Upper lobe of left lung (tissue), 6 donors: ENCODE measurements around the gene ITIH5. TPM values are rescaled to one million over a fixed set of nuclear protein-coding genes. Genes with fewer than 3 reads are reported as not detected.

ENCODE experiments used
- ATAC-seq, 2 donors: fragments of 200-7000 bp; cut with Tn5 transposase; one replicate each; pipeline ENCODE4 v1.9.1; 2022; ENCODE audit warnings: mild to moderate bottlenecking in 2 of 2, moderate library complexity in 2 of 2; ENCODE audit not compliant: low FRiP score in 2 of 2
- DNase-seq, 2 donors: peaks; one replicate each; pipeline ENCODE4 v3.0.0-alpha.2; 2019 to 2020
- H3K27ac ChIP-seq, 4 donors: fragments of 200-600 bp; sonication (generic); one replicate each; pipeline ENCODE4 v1.5.1; 2016 to 2019
- H3K27me3 ChIP-seq, 4 donors: fragments of 200-600 bp; sonication (generic); one replicate each; pipeline ENCODE4 v1.5.1; 2017 to 2019
- H3K36me3 ChIP-seq, 4 donors: fragments of 200-600 bp; sonication (generic); one replicate each; pipeline ENCODE4 v1.5.1; 2016 to 2019
- H3K4me1 ChIP-seq, 4 donors: fragments of 200-600 bp; sonication (generic); one replicate each; pipeline ENCODE4 v1.5.1; 2018 to 2019
- H3K4me3 ChIP-seq, 4 donors: fragments of 200-600 bp; sonication (generic); one replicate each; pipeline ENCODE4 v1.5.1; 2017 to 2019; ENCODE audit warnings: mild to moderate bottlenecking in 2 of 4, moderate library complexity in 1 of 4
- H3K9me3 ChIP-seq, 4 donors: fragments of 200-600 bp; sonication (generic); one replicate each; pipeline ENCODE4 v1.5.1; 2018 to 2019
- EP300 ChIP-seq, 4 donors: sonication (generic); formaldehyde crosslinking; IDR thresholded peaks; one replicate each; pipeline ENCODE4 v1.5.1; 2017; ENCODE audit warnings: antibody characterized with exemption in 4 of 4, control low read depth in 2 of 4
- POLR2A ChIP-seq, 4 donors: fragments of 450-650 bp; IDR thresholded peaks; one replicate each; pipeline ENCODE4 v1.5.1; 2016 to 2017; ENCODE audit warnings: antibody characterized with exemption in 4 of 4, mild to moderate bottlenecking in 2 of 4
- POLR2AphosphoS5 ChIP-seq, 2 donors: sonication (generic); formaldehyde crosslinking; IDR thresholded peaks; one replicate each; pipeline ENCODE4 v1.5.1; 2017; ENCODE audit warnings: antibody characterized with exemption in 2 of 2
- WGBS, 2 donors: methylation state at CpG; one replicate each; pipeline ENCODE4 v1.1.5; 2017 to 2018; 5-methylcytosine and 5-hydroxymethylcytosine counted together
- total RNA-seq, 6 donors: library from RNA; depleted of rRNA in 4 of 6; stranded (reverse); fragments of >200 nt in 4 of 6; gene quantifications; one replicate each; pipeline versions ENCODE4 v1.1.0 to v1.2.1, GENCODE V29; 2016 to 2021
- TF ChIP-seq, protein P1 (sequence below), 6 experiments: fragments of 450-650 bp in 4 of 6; fragments of 200-600 bp in 2 of 6; sonication (generic) in 2 of 6; IDR thresholded peaks; one replicate each; pipeline ENCODE4 v1.5.1; 2016 to 2019; ENCODE audit warnings: antibody characterized with exemption in 6 of 6
- donor health status: DM: no; HTN: no; CAD: no; lungs with moderate emphysema.
- donor health status: DM: no; HTN: yes; CAD: no; lungs with severe emphysema.

Gene ITIH5
- total RNA-seq, 6 donors from 2014 or later, result 9.7 to 21.0 (median 11.6) TPM

DNA sequence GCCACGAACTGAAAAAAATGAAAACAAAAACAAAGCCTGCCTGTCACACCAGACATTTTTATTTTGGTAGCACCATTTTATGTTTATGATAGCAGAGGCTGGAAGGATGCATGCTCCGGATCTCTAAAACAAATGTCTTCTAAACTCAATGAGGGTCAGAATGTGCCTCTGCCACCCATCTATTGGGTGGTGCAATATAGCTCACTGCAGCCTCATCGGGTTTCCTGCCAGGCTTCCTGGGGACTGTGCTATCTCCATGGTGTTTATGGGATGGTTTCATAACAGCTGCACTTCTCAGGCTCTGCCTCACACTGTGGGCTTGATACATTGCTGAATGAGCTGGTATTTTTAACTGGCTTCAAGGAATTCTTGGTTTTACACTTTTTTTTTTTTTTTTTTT is 94.4 kb downstream of the ITIH5 start:
- ATAC-seq (peak; percentile 49 to 65), DNase-seq (peak in 1 of 2 donors; percentile 32)
- TF ChIP-seq POLR2A (IDR thresholded peaks at IDR 0.05) (no peak), POLR2AphosphoS5 (IDR thresholded peaks at IDR 0.05) (peak in 1 of 2 donors; percentile 64)
- peak overlapping the region in 1 of 4 donors; percentile 5 for H3K27ac ChIP-seq
- H3K27me3 ChIP-seq, result no peaks in the 10 kb centered on the region
- no peaks in the 10 kb centered on the region for H3K9me3 ChIP-seq
- no peaks in the 10 kb centered on the region for H3K36me3 ChIP-seq
- no peak overlapping the region for H3K4me3 ChIP-seq
- 30 to 31% methylated on average over 3 of the region's 3 CpGs for WGBS, 2 donors
- peaks cover 0 to 22% (median 8%) of the 10 kb centered on the region in 4 donors for H3K4me1 ChIP-seq

DNA sequence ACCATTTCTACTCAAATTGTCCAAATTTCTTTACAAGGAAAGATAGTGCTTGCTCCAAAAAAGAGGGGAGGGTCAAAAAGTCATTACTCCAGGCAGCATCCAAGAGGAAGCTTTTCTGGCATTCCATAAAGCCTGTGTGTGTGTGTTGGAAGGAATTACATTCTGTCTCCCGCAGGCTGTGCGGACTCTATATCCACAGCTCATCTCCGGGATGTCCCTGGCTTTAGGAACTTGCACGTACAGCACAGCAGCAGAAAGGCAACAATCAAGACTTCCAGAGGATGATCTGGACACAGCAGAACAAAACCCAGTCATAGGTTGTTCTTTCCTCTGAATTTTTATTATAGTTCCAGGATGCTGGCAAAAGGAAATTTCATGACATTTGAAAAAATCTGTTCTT is 94.8 kb downstream of the ITIH5 start:
- TF ChIP-seq, protein P1, sequence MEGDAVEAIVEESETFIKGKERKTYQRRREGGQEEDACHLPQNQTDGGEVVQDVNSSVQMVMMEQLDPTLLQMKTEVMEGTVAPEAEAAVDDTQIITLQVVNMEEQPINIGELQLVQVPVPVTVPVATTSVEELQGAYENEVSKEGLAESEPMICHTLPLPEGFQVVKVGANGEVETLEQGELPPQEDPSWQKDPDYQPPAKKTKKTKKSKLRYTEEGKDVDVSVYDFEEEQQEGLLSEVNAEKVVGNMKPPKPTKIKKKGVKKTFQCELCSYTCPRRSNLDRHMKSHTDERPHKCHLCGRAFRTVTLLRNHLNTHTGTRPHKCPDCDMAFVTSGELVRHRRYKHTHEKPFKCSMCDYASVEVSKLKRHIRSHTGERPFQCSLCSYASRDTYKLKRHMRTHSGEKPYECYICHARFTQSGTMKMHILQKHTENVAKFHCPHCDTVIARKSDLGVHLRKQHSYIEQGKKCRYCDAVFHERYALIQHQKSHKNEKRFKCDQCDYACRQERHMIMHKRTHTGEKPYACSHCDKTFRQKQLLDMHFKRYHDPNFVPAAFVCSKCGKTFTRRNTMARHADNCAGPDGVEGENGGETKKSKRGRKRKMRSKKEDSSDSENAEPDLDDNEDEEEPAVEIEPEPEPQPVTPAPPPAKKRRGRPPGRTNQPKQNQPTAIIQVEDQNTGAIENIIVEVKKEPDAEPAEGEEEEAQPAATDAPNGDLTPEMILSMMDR (IDR thresholded peaks at IDR 0.05), result no peak
- no peak for TF ChIP-seq POLR2AphosphoS5 (IDR thresholded peaks at IDR 0.05)
- no peak for TF ChIP-seq POLR2A (IDR thresholded peaks at IDR 0.05)
- no peak for TF ChIP-seq EP300 (IDR thresholded peaks at IDR 0.05)
- DNase-seq, result no peak
- no peak for ATAC-seq
- WGBS, 2 donors, result 63 to 80% methylated on average over 4 of the region's 4 CpGs
- Histone ChIP-seq H3K36me3 (no peaks in the 10 kb centered on the region), H3K9me3 (no peaks in the 10 kb centered on the region), H3K27ac (peak overlapping the region in 1 of 4 donors; percentile 5), H3K4me1 (peaks cover 0 to 22% (median 8%) of the 10 kb centered on the region in 4 donors), H3K4me3 (no peak overlapping the region), H3K27me3 (no peaks in the 10 kb centered on the region)

DNA sequence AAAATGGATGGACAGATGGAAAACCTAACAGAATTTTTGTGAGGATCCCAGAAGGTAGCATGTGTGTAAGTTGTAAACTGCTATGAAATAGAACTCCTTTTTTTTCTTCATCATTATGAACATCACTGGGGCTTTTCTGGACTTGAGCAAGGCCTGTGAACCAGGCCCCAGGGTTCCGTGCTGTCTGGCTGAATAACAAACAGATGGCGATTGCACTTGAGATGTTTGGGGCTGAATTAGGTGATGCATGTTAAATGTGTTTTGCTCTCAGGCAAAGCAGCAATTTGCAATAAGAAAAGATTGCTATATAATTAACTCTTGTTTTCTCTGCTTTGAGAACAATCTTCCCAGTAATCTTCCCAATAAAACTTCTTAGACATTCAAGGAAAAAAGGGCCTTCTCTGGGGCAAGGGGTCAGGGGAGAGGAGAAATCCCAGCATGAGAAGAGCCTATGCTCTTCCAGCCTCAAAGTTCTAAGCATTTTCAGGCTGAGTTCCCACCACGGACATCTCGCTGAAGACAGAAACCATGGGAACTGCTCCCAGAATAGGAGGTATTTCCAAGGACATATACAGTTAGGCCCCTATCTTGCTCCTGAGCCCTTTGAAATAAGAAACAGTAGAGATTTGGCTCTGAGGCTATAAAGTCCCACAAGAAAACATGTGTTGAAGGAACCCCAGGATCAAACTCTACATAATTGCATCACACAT is 98.7 kb downstream of the ITIH5 start:
- H3K4me3 ChIP-seq, result no peak overlapping the region
- no peaks in the 10 kb centered on the region for H3K9me3 ChIP-seq
- H3K36me3 ChIP-seq, result no peaks in the 10 kb centered on the region
- 91 to 95% methylated on average over 4 of the region's 4 CpGs for WGBS, 2 donors
- H3K27me3 ChIP-seq, result no peaks in the 10 kb centered on the region
- H3K4me1 ChIP-seq, result peaks cover 9 to 27% (median 12%) of the 10 kb centered on the region in 4 donors
- no peak for TF ChIP-seq POLR2A (IDR thresholded peaks at IDR 0.05)
- no peak overlapping the region for H3K27ac ChIP-seq
- DNase-seq, result no peak
- no peak for ATAC-seq

DNA sequence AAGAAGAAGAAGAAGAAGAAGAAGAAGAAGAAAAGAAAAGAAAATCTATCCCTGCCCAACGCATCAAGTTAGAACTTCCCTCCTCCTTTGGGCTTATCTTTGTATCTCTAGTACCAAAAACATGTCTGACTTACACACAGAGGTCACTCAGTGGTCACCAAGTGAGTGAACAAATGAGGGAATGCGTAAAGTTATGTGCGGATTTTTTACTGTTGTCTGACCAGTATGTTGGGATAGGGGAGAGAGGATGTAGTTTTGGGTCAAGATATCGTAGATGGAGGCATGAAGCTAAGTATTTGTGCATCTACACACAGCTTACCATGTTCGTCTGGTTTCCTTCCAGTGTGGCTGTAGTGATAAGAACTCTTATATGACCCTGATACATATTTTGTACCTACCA is 99.9 kb downstream of the ITIH5 start:
- peaks cover 3 to 22% (median 11%) of the 10 kb centered on the region in 4 donors for H3K4me1 ChIP-seq
- TF ChIP-seq, protein P1 (IDR thresholded peaks at IDR 0.05), result no peak
- TF ChIP-seq EP300 (IDR thresholded peaks at IDR 0.05) (no peak), POLR2AphosphoS5 (IDR thresholded peaks at IDR 0.05) (no peak), POLR2A (IDR thresholded peaks at IDR 0.05) (no peak)
- ATAC-seq, result no peak
- WGBS, 2 donors, result 90 to 94% methylated on average over 5 of the region's 5 CpGs
- no peak overlapping the region for H3K4me3 ChIP-seq
- no peak for DNase-seq
- H3K27ac ChIP-seq, result no peak overlapping the region
- no peaks in the 10 kb centered on the region for H3K36me3 ChIP-seq
- H3K27me3 ChIP-seq, result no peaks in the 10 kb centered on the region
- H3K9me3 ChIP-seq, result no peaks in the 10 kb centered on the region

DNA sequence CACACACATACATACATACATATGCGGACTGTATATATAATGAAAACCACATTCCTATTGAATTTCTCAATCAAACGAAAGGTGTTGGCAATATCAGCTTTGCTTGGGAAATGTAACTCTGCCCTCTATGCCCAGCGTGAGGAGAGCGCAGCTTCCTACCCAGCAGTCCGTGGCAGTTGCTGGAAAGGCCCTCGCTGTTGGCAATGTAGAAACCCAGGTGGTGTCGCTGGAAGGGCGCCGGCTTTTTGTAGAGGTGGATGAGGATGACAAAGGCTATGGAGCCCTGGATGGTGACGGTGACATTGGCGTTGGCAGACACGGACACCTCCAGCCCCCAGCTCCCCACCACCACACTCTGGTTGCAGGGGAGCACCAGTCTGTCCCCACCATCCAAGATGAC is 100.9 kb downstream of the ITIH5 start:
- WGBS, 2 donors, result 93 to 94% methylated on average over 12 of the region's 12 CpGs
- Histone ChIP-seq H3K4me1 (peaks cover 6 to 19% (median 11%) of the 10 kb centered on the region in 4 donors), H3K4me3 (no peak overlapping the region), H3K27me3 (no peaks in the 10 kb centered on the region), H3K36me3 (no peaks in the 10 kb centered on the region), H3K9me3 (no peaks in the 10 kb centered on the region), H3K27ac (no peak overlapping the region)
- ATAC-seq (no peak), DNase-seq (no peak)
- TF ChIP-seq POLR2AphosphoS5 (IDR thresholded peaks at IDR 0.05), result no peak
- TF ChIP-seq, protein P1 (IDR thresholded peaks at IDR 0.05), result no peak
- no peak for TF ChIP-seq EP300 (IDR thresholded peaks at IDR 0.05)

DNA sequence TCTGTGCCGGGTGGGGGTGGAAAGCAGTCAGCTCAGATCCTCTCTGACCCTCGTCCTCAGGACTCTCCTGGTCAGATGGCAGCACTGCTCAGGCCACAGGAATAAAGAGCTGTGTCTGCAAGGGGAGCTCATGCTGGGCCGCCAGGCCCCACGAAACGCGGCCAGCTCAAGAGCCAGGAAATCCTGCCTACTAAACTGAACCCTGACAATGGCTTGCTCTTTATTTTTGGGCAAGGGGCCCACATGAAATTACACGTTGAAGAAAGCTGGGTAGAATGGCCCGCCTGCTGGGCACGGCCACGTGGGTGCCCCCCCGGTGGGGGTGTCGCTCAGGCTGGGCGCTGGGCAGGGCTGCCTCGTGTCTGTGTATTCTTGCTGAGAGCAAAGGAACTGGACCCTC is 103.0 kb downstream of the ITIH5 start:
- no peaks in the 10 kb centered on the region for H3K9me3 ChIP-seq
- TF ChIP-seq, protein P1 (IDR thresholded peaks at IDR 0.05), result no peak
- TF ChIP-seq EP300 (IDR thresholded peaks at IDR 0.05), result no peak
- no peak for TF ChIP-seq POLR2AphosphoS5 (IDR thresholded peaks at IDR 0.05)
- TF ChIP-seq POLR2A (IDR thresholded peaks at IDR 0.05), result no peak
- H3K4me1 ChIP-seq, result peaks cover 6 to 19% (median 12%) of the 10 kb centered on the region in 4 donors
- peak overlapping the region; percentile 18 to 59 (median 44) for H3K27ac ChIP-seq
- ATAC-seq (no peak), DNase-seq (peak in 1 of 2 donors; percentile 69)
- no peaks in the 10 kb centered on the region for H3K27me3 ChIP-seq
- 34 to 47% methylated on average over 3 to 14 of the region's 14 CpGs for WGBS, 2 donors
- H3K36me3 ChIP-seq, result no peaks in the 10 kb centered on the region
- no peak overlapping the region for H3K4me3 ChIP-seq
